NT2/D1 (cell line): ENCODE data around the gene A2ML1.
"Not testable (repeated sequence)": the region's sequence is repeated elsewhere in the genome, so short reads cannot be mapped to it uniquely, and the experiment has no call there.

ENCODE experiments used
- DNase-seq: peaks from one replicate; pipeline ENCODE4 v3.0.0-alpha.2; 2011; ENCODE audit warnings: low read depth, low spot score
- H3K27me3 ChIP-seq: 2 replicates; pipeline ENCODE4 v1.6.0; 2011; ENCODE audit warnings: mild to moderate bottlenecking; ENCODE audit not compliant: insufficient read length, insufficient read depth
- H3K36me3 ChIP-seq: 2 replicates; pipeline ENCODE4 v1.6.1; 2011; ENCODE audit warnings: mild to moderate bottlenecking, low read length, mixed read lengths; ENCODE audit not compliant: insufficient read depth, insufficient read length
- H3K4me1 ChIP-seq: 2 replicates; pipeline ENCODE4 v1.5.1; 2011; ENCODE audit not compliant: insufficient read depth, insufficient read length
- H3K4me3 ChIP-seq: 2 replicates; pipeline ENCODE4 v1.5.1; 2011; ENCODE audit warnings: low read depth; ENCODE audit not compliant: insufficient read length
- H3K9ac ChIP-seq: 2 replicates; pipeline ENCODE4 v1.6.0; 2011; ENCODE audit warnings: low read depth; ENCODE audit not compliant: insufficient read length
- H3K9me3 ChIP-seq: 2 replicates; pipeline ENCODE4 v1.5.1; 2011; ENCODE audit warnings: mild to moderate bottlenecking, low read length; ENCODE audit not compliant: insufficient read depth
- SUZ12 ChIP-seq: IDR thresholded peaks from 2 replicates; pipeline ENCODE4 v1.6.1; 2011; ENCODE audit not compliant: insufficient read length, insufficient read depth; ENCODE audit errors: extremely low read depth
- YY1 ChIP-seq: IDR thresholded peaks from 2 replicates; pipeline ENCODE4 v1.6.1; 2011; ENCODE audit not compliant: insufficient read length, insufficient read depth
- ZNF274 ChIP-seq: IDR thresholded peaks from 2 replicates; pipeline ENCODE4 v1.6.1; 2011; ENCODE audit warnings: mild to moderate bottlenecking, low read depth, low read length

Gene A2ML1

GRCh38 chr12:8813572-8814357 is 8.7 kb upstream of the A2ML1 start:
- no peak for TF ChIP-seq ZNF274
- TF ChIP-seq SUZ12 = no peak
- no peak for TF ChIP-seq YY1
- DNase-seq = no peak
- Histone ChIP-seq H3K36me3 (no peaks in the 10 kb centered on the region), H3K4me1 (no peaks in the 10 kb centered on the region), H3K9ac (peak overlapping the region; percentile 12), H3K9me3 (no peaks in the 10 kb centered on the region), H3K27me3 (no peaks in the 10 kb centered on the region), H3K4me3 (no peak overlapping the region)

- H3K4me1 ChIP-seq = peaks cover 5% of the 10 kb centered on the region
- H3K36me3 ChIP-seq = no peaks in the 10 kb centered on the region
- no peaks in the 10 kb centered on the region for H3K9me3 ChIP-seq
- TF ChIP-seq ZNF274 (no peak), SUZ12 (no peak), YY1 (no peak)
- no peak overlapping the region for H3K4me3 ChIP-seq
- DNase-seq = no peak
- H3K9ac ChIP-seq = no peak overlapping the region
- H3K27me3 ChIP-seq = no peaks in the 10 kb centered on the region
Measured at GRCh38 chr12:8816448-8817050, 5.9 kb upstream of the A2ML1 start.

GRCh38 chr12:8817856-8818255 is 4.6 kb upstream of the A2ML1 start:
- H3K9ac ChIP-seq = no peak overlapping the region
- DNase-seq = no peak

GRCh38 chr12:8818526-8818925 is 3.9 kb upstream of the A2ML1 start:
- H3K9me3 ChIP-seq = no peaks in the 10 kb centered on the region
- no peaks in the 10 kb centered on the region for H3K27me3 ChIP-seq
- no peak overlapping the region for H3K9ac ChIP-seq
- H3K36me3 ChIP-seq = no peaks in the 10 kb centered on the region
- DNase-seq = no peak
- H3K4me1 ChIP-seq = peaks cover 5% of the 10 kb centered on the region
- no peak overlapping the region for H3K4me3 ChIP-seq
- no peak for TF ChIP-seq SUZ12
- TF ChIP-seq YY1 = no peak
- no peak for TF ChIP-seq ZNF274

More at GRCh38 chr12:8817856-8818255, 4.6 kb upstream of the A2ML1 start:
- no peak for TF ChIP-seq YY1
- no peak for TF ChIP-seq SUZ12
- TF ChIP-seq ZNF274 = no peak
- H3K9me3 ChIP-seq = no peaks in the 10 kb centered on the region
- peaks cover 5% of the 10 kb centered on the region for H3K4me1 ChIP-seq
- no peak overlapping the region for H3K4me3 ChIP-seq
- no peaks in the 10 kb centered on the region for H3K36me3 ChIP-seq
- no peaks in the 10 kb centered on the region for H3K27me3 ChIP-seq

GRCh38 chr12:8819666-8819980 is 2.8 kb upstream of the A2ML1 start:
- DNase-seq = no peak
- H3K9ac ChIP-seq = no peak overlapping the region

GRCh38 chr12:8820676-8821407 is 1.6 kb upstream of the A2ML1 start:
- H3K36me3 ChIP-seq, H3K9me3 ChIP-seq, DNase-seq, H3K4me1 ChIP-seq, H3K9ac ChIP-seq, H3K27me3 ChIP-seq, H3K4me3 ChIP-seq: not testable (repeated sequence)

More at GRCh38 chr12:8819666-8819980, 2.8 kb upstream of the A2ML1 start:
- TF ChIP-seq YY1 = no peak
- no peak for TF ChIP-seq SUZ12
- TF ChIP-seq ZNF274 = no peak
- Histone ChIP-seq H3K27me3 (no peaks in the 10 kb centered on the region), H3K36me3 (no peaks in the 10 kb centered on the region), H3K9me3 (no peaks in the 10 kb centered on the region), H3K4me3 (no peak overlapping the region), H3K4me1 (peaks cover 5% of the 10 kb centered on the region)

GRCh38 chr12:8821591-8821990 is 830 bp upstream of the A2ML1 start:
- H3K4me1 ChIP-seq = peaks cover 5% of the 10 kb centered on the region
- H3K9me3 ChIP-seq = no peaks in the 10 kb centered on the region
- no peak overlapping the region for H3K9ac ChIP-seq
- no peak for TF ChIP-seq YY1
- H3K4me3 ChIP-seq = no peak overlapping the region
- no peaks in the 10 kb centered on the region for H3K36me3 ChIP-seq
- no peak for DNase-seq
- no peaks in the 10 kb centered on the region for H3K27me3 ChIP-seq
